GM13977 (cell line): Measurements from ENCODE around the gene GRIP2.

Experiments used
- DNase-seq: peaks from one replicate; pipeline ENCODE4 v3.0.0; 2012; ENCODE audit warnings: low spot score
- CTCF ChIP-seq: IDR thresholded peaks from 2 replicates; pipeline ENCODE4 v1.5.1; 2012; ENCODE audit warnings: mild to moderate bottlenecking, control low read depth; ENCODE audit not compliant: insufficient read depth; ENCODE audit errors: extremely low read depth, missing control alignments
- in situ Hi-C: fragments of 300-500 bp; cut with MboI; formaldehyde crosslinking; loops from one replicate; pipeline ENCODE4 v1.12.0; 2022; ENCODE audit warnings: low sequenced_read_pairs, low pct_unique_long_range_greater_than_20kb, mixed read lengths, inconsistent platforms; ENCODE audit not compliant: unreplicated experiment

Gene GRIP2

DNA sequence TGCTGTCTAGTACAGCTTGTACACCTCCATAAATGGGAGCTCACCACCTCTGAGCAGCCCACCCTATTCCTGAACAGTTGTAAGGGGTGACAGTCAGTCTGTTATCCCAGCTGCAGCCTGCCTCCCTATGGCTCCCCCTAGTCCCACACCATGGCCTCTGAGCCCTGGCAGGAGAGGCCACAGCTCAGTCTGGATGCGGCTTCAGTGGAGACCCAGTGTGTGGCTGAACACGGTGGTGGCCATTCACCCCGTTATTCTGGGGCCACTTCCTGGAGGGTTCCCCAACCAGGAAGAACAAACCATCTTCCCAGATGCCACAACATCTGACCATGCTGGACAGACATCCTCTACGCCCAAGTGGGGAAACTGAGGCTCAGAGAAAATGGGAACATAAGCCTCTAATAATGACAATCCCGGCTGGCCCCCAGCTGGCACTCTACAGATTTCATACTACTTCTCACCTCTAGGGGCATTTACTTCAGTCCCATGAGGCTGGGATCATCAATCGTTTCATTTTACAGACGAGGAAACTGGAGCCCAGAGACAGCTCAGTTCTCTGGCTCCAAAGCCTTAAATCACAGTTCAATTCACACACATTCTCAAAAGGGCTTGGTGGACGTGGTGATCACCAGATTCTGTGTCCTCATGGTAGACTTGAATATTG is 9.2 kb upstream of the GRIP2 start:
- in situ Hi-C loops, result no loop called here
- DNase-seq, result no peak
- no peak for TF ChIP-seq CTCF

- TF ChIP-seq CTCF, result peak; percentile 67
- DNase-seq, result peak; percentile 73
- in situ Hi-C loops, result no loop called here
Measured at GRCh38 chr3:14548321-14548729, 8.2 kb upstream of the GRIP2 start.

GRCh38 chr3:14547693-14548092 is 7.6 kb upstream of the GRIP2 start:
- in situ Hi-C loops, result no loop called here
- no peak for DNase-seq
- TF ChIP-seq CTCF, result no peak

GRCh38 chr3:14546041-14546440 is 5.9 kb upstream of the GRIP2 start:
- no peak for TF ChIP-seq CTCF
- in situ Hi-C loops, result no loop called here
- no peak for DNase-seq

DNA sequence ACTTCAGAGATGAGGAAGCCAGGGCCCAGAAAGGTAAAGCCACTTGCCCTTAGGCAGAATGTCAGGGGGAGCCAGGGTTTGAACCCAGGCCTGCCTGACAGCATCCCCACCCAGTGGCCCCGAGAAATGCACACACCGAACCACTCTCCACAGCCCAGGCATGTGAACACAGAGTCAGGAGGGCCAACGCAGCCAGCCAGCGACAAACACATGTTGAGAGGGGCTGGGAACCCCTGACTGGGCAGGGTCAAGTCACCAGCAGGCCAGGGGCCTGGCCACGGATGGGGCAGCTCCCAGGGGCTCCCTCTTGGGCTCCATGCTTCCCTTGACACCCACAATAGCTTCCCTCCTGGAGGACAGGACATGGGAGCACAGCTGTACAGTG is 5.1 kb upstream of the GRIP2 start:
- in situ Hi-C loops, result no loop called here
- TF ChIP-seq CTCF, result no peak
- DNase-seq, result no peak

- no peak for TF ChIP-seq CTCF
- no peak for DNase-seq
- in situ Hi-C loops, result no loop called here
Measured at GRCh38 chr3:14544282-14545250, 4.4 kb upstream of the GRIP2 start.
